HG02870 (cell line): ENCODE results near the gene IFNK.

Experiments
- ATAC-seq: cut with Tn5 transposase; IDR thresholded peaks from one replicate; pipeline ENCODE4 v1.9.1; 2021; ENCODE audit warnings: mild to moderate bottlenecking, moderate library complexity; ENCODE audit not compliant: unreplicated experiment

Gene IFNK

DNA sequence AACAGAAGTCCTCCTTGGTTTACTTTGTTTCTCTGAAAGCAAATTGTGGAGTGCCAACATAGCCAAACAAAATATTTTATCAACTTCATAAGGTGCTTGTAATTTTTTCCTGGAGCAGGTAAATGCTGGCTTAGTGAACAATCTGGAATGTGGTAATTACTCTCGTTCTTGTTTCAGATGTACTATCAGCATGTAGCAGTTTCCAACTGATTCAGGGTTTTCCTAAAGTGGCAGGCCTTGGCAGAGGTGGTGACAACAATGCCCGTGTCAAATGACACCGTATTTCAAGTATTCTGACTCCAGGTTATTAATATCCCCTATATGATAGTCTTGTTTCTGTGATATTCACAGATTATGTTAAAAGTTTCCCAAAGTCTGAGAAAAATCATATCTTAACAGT, 48.0 kb downstream of the IFNK start:
- no peak for ATAC-seq

- ATAC-seq, result peak; percentile 33
Measured at GRCh38 chr9:27572566-27572917, 48.5 kb downstream of the IFNK start.

GRCh38 chr9:27572918-27573633, 49.0 kb downstream of the IFNK start, which contains the start of gene C9orf72:
C9orf72 (minus strand) TSS chr9:27573481; CDS start chr9:27567120, 6,361 bp downstream.
- ATAC-seq, result peak; percentile 49

GRCh38 chr9:27573634-27574590, 49.8 kb downstream of the IFNK start:
- peak; percentile 90 for ATAC-seq
